Choroid plexus epithelial cell (primary cell): ENCODE measurements around the gene AGFG1.
"Not testable (repeated sequence)": the region's sequence is repeated elsewhere in the genome, so short reads cannot be mapped to it uniquely, and the experiment has no call there.

Source experiments
- DNase-seq: peaks from one replicate; pipeline ENCODE4 v3.0.0-alpha.2; 2010; ENCODE audit warnings: low read depth
- H3K4me3 ChIP-seq: 2 replicates; pipeline ENCODE4 v1.5.1; 2011; ENCODE audit warnings: low read depth, mild to moderate bottlenecking, control low read depth, low read length, moderate library complexity
- TF ChIP-seq, protein P1 (sequence below): conservative IDR thresholded peaks from 2 replicates; pipeline ENCODE4 v1.5.1; 2011; ENCODE audit warnings: low read depth, mild to moderate bottlenecking, control low read depth, inconsistent platforms, low read length, moderate library complexity

The AGFG1 gene

DNA sequence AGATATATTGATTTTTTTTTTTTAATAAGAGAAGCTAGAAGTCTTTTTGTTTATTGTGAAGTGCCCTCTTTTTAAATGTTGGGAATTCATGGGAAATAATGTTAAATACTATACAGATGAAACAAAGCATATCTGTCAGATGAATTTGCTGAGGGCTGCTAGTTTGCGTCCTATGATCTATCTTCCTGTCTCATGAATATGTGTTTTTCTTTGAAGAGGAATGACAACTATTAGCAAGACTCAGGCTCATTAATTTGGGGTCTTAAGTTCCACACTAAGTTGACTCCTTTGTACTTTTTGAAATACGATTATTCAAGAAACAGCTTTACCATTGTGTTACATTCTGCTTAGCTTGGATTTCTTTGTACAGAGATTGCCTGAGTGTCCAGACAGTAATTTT, 57.9 kb downstream of the AGFG1 start:
- DNase-seq: no peak
- no peak overlapping the region for H3K4me3 ChIP-seq
- TF ChIP-seq, protein P1, sequence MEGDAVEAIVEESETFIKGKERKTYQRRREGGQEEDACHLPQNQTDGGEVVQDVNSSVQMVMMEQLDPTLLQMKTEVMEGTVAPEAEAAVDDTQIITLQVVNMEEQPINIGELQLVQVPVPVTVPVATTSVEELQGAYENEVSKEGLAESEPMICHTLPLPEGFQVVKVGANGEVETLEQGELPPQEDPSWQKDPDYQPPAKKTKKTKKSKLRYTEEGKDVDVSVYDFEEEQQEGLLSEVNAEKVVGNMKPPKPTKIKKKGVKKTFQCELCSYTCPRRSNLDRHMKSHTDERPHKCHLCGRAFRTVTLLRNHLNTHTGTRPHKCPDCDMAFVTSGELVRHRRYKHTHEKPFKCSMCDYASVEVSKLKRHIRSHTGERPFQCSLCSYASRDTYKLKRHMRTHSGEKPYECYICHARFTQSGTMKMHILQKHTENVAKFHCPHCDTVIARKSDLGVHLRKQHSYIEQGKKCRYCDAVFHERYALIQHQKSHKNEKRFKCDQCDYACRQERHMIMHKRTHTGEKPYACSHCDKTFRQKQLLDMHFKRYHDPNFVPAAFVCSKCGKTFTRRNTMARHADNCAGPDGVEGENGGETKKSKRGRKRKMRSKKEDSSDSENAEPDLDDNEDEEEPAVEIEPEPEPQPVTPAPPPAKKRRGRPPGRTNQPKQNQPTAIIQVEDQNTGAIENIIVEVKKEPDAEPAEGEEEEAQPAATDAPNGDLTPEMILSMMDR: no peak

DNA sequence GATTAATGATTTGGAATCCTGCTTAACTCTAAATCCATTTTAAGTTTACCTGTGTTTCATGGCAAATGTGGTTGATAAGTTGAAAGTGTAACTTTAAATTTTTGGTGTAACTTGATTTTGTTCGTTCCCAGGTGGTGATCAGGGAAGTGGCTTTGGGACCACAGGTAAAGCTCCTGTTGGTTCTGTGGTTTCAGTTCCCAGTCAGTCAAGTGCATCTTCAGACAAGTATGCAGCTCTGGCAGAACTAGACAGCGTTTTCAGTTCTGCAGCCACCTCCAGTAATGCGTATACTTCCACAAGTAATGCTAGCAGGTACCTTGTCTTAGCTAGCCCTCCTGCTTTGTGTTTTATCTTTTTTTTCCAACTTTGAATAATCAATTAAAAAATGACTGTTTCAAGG, 62.8 kb downstream of the AGFG1 start:
- TF ChIP-seq, protein P1: no peak
- H3K4me3 ChIP-seq: no peak overlapping the region
- DNase-seq: no peak

DNA sequence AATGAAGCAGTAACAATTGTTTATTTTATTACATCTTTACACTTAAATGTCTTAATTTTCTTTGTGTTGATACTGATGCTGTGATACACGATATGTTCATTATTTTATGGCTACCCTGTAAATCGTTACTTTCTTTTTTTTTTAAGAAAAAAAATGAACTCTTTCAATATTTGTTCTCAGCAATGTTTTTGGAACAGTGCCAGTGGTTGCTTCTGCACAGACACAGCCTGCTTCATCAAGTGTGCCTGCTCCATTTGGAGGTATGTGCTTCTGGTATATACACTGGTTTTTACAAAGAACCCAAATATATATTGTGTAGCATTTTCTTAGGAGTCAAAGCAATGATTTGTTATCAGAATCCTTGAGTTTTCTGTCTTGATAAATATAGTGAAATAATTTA, 64.5 kb downstream of the AGFG1 start:
- H3K4me3 ChIP-seq: no peak overlapping the region
- DNase-seq: peak; percentile 65
- TF ChIP-seq, protein P1: no peak

DNA sequence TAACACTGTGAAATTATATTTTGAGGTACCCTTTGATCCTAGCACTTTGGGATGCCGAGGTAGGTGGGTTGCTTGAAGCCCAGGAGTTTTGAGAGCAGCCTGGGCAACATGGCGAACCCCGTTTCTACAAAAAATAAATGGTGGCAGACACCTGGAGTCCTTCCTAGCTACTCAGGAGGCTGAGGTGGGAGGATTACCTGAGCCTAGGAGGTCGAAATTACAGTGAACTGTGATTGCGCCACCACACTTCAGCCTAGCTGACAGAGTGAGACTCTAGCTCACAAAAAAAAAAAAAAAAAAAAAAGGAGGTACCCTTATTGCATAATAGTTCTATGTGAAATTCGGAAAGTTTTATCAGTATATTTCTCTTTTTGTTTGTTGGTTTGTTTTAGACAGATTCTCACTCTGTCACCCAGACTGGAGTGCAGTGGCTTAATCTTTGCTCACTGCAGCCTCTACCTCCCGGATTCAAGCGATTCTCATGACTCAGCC, 67.6 kb downstream of the AGFG1 start:
- no peak overlapping the region for H3K4me3 ChIP-seq
- DNase-seq: no peak
- TF ChIP-seq, protein P1: no peak

DNA sequence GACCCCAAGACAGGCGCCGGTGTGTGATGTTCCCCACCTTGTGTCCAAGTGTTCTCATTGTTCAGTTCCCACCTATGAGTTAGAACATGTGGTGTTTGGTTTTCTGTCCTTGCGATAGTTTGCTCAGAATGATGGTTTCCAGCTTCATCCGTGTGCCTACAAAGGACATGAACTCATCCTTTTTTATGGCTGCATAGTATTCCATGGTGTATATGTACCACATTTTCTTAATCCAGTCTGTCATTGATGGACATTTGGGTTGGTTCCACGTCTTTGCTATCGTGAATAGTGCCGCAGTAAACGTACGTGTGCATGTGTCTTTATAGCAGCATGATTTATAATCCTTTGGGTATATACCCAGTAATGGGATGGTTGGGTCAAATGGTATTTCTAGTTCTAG, 68.4 kb downstream of the AGFG1 start:
- not testable (repeated sequence) for DNase-seq

DNA sequence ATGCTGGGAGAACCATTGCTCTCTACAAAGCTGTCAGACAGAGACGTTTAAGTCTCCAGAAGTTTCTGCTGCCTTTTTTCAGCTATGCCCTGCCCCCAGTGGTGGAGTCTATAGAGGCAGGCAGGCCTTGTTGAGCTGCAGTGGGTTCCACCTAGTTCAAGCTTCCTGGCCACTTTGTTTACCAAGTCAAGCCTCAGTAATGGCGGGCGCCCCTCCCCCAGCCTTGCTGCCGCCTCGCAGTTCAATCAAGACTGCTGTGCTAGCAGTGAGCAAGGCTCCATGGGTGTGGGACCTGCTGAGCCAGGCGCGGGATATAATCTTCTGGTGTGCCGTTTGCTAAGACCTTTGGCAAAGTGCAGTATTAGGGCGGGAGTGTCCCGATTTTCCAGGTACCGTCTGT, 74.0 kb downstream of the AGFG1 start:
- TF ChIP-seq, protein P1: peak; percentile 50
- no peak overlapping the region for H3K4me3 ChIP-seq
- no peak for DNase-seq

More for the DNA sequence above, 68.4 kb downstream of the AGFG1 start:
- not testable (repeated sequence) for H3K4me3 ChIP-seq

DNA sequence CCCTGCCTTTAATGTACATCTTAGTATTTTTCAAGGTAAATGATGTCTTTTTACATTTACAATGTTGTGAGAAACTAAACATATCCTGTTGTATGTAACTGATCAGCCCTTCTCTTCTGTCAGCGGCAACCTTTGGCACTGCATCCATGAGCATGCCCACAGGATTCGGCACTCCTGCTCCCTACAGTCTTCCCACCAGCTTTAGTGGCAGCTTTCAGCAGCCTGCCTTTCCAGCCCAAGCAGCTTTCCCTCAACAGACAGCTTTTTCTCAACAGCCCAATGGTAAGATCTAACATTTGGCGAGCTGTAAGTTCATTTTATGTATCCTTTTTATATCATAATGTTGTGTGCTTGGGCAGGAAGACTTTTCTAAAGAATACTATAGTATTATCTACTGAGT, 79.9 kb downstream of the AGFG1 start:
- H3K4me3 ChIP-seq: no peak overlapping the region
- DNase-seq: no peak
- TF ChIP-seq, protein P1: no peak

DNA sequence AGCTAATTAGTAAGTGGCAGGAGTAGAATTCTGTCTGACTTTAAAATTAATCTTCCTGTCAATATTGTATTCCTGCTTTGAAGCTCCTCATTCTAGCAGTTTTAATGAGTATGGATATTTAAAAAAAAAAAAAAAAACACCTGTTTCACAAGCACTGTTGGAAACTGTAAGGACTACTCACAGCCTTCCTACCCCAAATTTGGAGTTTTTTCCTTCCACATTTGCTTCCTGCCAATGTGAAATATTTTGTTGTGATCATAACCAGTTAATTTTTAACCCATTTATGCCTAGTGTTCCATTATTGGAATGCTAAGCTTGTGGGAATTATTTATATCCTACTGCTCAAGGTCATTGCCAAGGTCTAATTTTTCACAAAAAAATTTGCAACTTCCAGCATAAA, 90.6 kb downstream of the AGFG1 start:
- DNase-seq: no peak
- TF ChIP-seq, protein P1: no peak
- no peak overlapping the region for H3K4me3 ChIP-seq
